ENCODE measurements around the gene ATP6V1F.

- TF ChIP-seq CTCF (IDR thresholded peaks at IDR 0.05) (no peak), POLR2A (IDR thresholded peaks at IDR 0.05) (no peak)
Observed at GRCh38 chr7:128818694-128819093, 44.0 kb upstream of the ATP6V1F start.
